Right lobe of liver (tissue), 4 donors: ENCODE data around the gene OR51B6.

Experiments
- CTCF ChIP-seq, 4 donors: fragments of 200-600 bp in 3 of 4; fragments of 450-650 bp in 1 of 4; IDR thresholded peaks; one replicate each; pipeline versions ENCODE4 v1.5.1 to v1.8.0; 2016 to 2022; ENCODE audit warnings: antibody characterized with exemption in 4 of 4, mild to moderate bottlenecking in 2 of 4
- POLR2A ChIP-seq: fragments of 450-650 bp; IDR thresholded peaks from one replicate; pipeline ENCODE4 v1.6.1; 2017; ENCODE audit warnings: antibody characterized with exemption, mild to moderate bottlenecking
- donor health status: DM: no; HTN: no; CAD: no.
- donor health status: DM: no; HTN: no; CAD: no.
- donor health status: DM: no; HTN: yes; CAD: no.

- no peak for TF ChIP-seq CTCF (IDR thresholded peaks at IDR 0.05)
- no peak for TF ChIP-seq POLR2A
Observed at GRCh38 chr11:5317292-5317691, 34.0 kb upstream of the OR51B6 start.
